Upper lobe of right lung (tissue), 1 donor: ENCODE results near the gene CDH4. TPM values are rescaled to one million over a fixed set of nuclear protein-coding genes. Genes with fewer than 3 reads are reported as not detected.

Source experiments
- ATAC-seq: fragments of 200-7000 bp; cut with Tn5 transposase; one replicate; pipeline ENCODE4 v1.9.1; 2020; ENCODE audit warnings: mild to moderate bottlenecking, moderate library complexity
- DNase-seq: peaks from one replicate; pipeline ENCODE4 v3.0.0-alpha.2; 2020
- H3K27ac ChIP-seq: fragments of 200-600 bp; one replicate; pipeline ENCODE4 v1.8.0; 2022
- H3K27me3 ChIP-seq: fragments of 200-600 bp; one replicate; pipeline ENCODE4 v1.8.0; 2022; ENCODE audit warnings: mild to moderate bottlenecking
- H3K36me3 ChIP-seq: fragments of 200-600 bp; one replicate; pipeline ENCODE4 v1.8.0; 2022
- H3K4me1 ChIP-seq: fragments of 200-600 bp; one replicate; pipeline ENCODE4 v1.8.0; 2022
- H3K4me3 ChIP-seq: fragments of 200-600 bp; one replicate; pipeline ENCODE4 v1.8.0; 2022; ENCODE audit warnings: mild to moderate bottlenecking
- H3K9me3 ChIP-seq: fragments of 200-600 bp; one replicate; pipeline ENCODE4 v1.8.0; 2022
- intact Hi-C: fragments of 100-400 bp; cut with DNase I; formaldehyde crosslinking; loops from one replicate; pipeline ENCODE4 v1.11.0; 2022
- total RNA-seq: library from RNA; stranded (reverse); fragmentation: NEBNext Ultra II Directional; extraction: Animal tissue kit (Norgen Biotek cat#: 25700); gene quantifications from one replicate; pipeline ENCODE4 v1.2.1, GENCODE V29; 2021
- TF ChIP-seq, protein P1 (sequence below): fragments of 200-600 bp; IDR thresholded peaks from one replicate; pipeline ENCODE4 v1.8.0; 2022; ENCODE audit warnings: antibody characterized with exemption
- donor health status: DM: no; HTN: yes; CAD: no; lungs with severe emphysema.

Gene CDH4
- total RNA-seq, 1 donor from 2014 or later: 0.23 TPM

DNA sequence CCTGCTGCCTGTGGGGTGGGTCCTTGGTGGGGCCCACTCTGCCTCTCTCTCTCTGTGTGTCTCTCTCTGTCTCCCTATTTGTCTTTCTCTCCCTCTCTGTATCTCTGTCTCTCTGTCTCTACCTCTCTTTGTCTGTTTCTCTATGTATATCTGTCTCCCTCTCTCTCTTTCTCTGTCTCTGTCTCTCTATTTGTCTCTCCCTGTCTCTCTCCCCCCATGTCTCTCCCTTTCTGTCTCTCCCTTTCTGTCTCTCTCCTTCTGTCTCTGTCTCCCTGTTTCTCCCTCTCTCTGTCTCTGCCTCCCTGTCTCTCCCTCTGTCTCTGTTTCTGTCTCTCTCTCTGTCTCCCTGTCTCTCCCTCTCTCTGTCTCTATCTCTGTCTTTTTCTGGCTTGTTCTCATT is 353.2 kb downstream of the CDH4 start:
- no peak overlapping the region for H3K27ac ChIP-seq
- H3K27me3 ChIP-seq: no peaks in the 10 kb centered on the region
- no peaks in the 10 kb centered on the region for H3K4me1 ChIP-seq
- no peaks in the 10 kb centered on the region for H3K36me3 ChIP-seq
- intact Hi-C loops: no loop called here
- H3K9me3 ChIP-seq: no peaks in the 10 kb centered on the region
- no peak overlapping the region for H3K4me3 ChIP-seq
- no peak for ATAC-seq
- TF ChIP-seq, protein P1, sequence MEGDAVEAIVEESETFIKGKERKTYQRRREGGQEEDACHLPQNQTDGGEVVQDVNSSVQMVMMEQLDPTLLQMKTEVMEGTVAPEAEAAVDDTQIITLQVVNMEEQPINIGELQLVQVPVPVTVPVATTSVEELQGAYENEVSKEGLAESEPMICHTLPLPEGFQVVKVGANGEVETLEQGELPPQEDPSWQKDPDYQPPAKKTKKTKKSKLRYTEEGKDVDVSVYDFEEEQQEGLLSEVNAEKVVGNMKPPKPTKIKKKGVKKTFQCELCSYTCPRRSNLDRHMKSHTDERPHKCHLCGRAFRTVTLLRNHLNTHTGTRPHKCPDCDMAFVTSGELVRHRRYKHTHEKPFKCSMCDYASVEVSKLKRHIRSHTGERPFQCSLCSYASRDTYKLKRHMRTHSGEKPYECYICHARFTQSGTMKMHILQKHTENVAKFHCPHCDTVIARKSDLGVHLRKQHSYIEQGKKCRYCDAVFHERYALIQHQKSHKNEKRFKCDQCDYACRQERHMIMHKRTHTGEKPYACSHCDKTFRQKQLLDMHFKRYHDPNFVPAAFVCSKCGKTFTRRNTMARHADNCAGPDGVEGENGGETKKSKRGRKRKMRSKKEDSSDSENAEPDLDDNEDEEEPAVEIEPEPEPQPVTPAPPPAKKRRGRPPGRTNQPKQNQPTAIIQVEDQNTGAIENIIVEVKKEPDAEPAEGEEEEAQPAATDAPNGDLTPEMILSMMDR: no peak
- no peak for DNase-seq

DNA sequence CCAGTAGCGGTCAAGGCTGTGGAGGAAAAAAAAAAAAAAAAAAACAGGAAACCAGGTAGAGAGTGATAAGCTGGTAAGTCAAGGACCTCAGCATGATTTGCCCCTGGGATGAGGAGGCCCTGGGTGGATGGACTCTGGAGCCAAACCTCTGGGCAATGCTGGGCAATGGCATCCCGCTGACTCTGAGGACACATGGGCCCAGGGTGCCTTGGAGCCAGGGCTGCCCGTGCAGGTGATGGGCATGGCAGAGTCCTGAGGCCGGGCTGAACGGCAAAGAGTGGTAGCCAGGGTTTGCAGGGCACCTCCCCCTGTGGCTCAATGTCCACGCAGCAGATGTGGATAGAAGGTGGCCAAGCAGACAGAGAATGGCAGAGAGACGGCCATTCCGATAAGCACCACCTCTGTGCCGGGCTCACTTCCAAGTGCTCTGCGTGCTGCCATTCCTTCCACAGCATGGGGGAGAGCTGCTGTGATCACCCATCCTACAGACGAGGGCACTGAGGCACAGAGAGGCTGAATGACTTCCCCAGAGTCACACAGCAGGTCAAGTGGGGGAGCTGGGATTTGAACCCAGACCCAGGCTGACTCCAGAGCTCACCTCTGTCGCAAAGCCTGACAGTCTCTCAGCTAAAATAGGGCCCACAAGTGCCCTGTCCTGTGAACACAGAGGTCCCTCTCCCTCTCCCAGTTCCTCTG is 353.9 kb downstream of the CDH4 start:
- Histone ChIP-seq H3K27me3 (no peaks in the 10 kb centered on the region), H3K36me3 (no peaks in the 10 kb centered on the region), H3K27ac (no peak overlapping the region), H3K4me3 (no peak overlapping the region), H3K4me1 (no peaks in the 10 kb centered on the region), H3K9me3 (no peaks in the 10 kb centered on the region)
- DNase-seq (no peak), ATAC-seq (no peak)
- TF ChIP-seq, protein P1: no peak
- intact Hi-C loops: no loop called here

DNA sequence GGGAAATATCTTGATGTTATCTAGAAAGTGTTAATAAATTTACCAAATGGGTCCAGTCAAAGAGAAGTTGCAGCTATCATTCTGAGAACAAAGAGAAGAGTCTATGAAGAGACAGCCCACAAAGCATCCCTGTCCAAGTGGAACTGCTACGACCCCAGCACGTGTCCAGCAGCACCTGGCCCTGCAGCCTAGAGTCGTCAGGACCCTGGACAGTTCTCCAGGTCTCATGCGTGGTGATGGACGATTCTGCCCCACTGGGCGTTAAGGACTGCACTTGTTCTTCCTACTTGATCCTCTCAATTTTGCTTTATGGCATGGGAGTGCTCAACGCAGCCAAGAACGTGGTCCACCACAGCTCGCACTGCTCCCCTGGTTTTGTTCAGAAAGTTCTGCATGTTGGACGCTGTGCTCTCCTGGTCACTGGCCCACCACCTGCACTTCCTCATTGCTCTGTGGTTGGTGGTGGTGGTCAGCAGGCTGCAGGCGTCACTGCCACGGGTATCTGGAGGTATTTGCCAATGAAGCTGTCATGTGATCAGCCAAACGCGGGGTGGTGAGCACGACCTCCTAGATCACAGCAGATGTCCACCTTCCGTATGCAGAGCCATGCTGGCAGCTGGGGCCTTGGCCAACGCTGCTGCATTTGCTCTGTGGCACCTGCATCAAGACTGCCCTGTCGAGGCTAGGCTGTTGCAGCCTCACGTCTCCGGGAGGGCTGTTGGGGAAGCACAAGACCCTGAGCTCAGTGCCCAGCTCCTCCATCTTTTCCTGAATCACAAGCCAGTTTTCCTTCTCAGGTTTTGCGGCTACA is 356.4 kb downstream of the CDH4 start:
- DNase-seq: no peak
- ATAC-seq: no peak

DNA sequence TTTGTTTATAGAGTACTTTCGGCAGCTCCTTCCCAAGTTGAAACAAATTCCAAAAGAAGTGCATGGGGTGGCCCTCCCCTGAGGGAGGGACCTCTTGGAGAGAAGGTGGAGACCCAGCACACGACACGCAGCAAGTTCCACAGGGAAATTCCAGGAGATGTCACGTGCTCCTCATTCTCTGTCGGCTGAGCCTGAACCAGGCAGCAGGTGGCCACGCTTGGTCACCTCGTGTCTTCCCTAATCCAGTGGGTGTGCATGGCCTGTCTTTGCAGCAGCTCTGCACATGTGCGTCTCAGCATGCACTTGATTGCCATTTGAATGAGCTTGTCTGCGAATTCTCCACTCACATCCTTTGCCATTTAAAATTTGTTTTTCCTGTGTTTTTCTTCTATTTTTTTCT is 357.4 kb downstream of the CDH4 start:
- TF ChIP-seq, protein P1: no peak

More for the DNA sequence above, 356.4 kb downstream of the CDH4 start:
- intact Hi-C loops: no loop called here
- Histone ChIP-seq H3K36me3 (no peaks in the 10 kb centered on the region), H3K27ac (no peak overlapping the region), H3K4me3 (no peak overlapping the region), H3K4me1 (no peaks in the 10 kb centered on the region), H3K27me3 (peaks cover 4% of the 10 kb centered on the region), H3K9me3 (no peaks in the 10 kb centered on the region)
- TF ChIP-seq, protein P1: no peak

DNA sequence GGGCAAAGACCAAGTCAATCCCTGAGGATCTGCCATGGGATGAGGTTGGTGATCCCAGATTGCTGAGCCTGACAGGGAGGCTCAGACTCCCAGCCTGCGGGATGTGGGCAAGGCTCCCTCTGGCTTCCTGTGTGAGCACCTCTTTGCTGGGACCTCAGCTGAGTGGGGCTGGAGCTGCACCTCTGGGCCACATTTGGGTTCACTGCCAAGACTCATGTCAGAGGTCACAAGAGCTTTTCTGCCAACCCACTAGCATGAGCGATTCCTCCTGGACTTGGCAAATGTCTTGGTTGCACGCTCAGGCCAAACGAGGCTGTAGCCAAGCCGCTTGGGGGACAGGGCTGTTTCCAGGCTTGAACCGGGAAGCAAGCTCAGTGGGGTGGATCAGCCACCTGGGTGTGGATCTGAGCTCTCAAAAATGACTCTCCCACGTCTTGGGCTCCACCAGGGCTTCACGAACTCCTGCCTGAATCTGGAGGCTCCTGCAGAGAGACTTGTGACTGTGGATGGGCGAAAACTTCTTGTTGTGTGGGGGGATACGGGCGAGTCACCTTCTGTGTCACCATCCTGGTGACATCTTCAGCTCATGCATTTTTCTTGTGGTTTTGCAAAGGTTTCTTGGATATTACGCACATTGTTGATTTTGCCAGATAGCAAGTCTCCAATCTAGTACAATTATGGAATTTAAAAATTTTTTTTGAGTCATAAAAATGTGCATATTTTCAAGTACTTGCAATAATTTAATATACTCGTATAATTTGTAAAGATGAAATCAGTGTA is 359.5 kb downstream of the CDH4 start:
- no peak overlapping the region for H3K27ac ChIP-seq
- intact Hi-C loops: no loop called here
- TF ChIP-seq, protein P1: no peak
- H3K4me3 ChIP-seq: no peak overlapping the region
- no peaks in the 10 kb centered on the region for H3K4me1 ChIP-seq
- DNase-seq: no peak
- no peak for ATAC-seq
- H3K36me3 ChIP-seq: no peaks in the 10 kb centered on the region
- no peaks in the 10 kb centered on the region for H3K9me3 ChIP-seq
- peaks cover 4% of the 10 kb centered on the region for H3K27me3 ChIP-seq

More for the DNA sequence above, 357.4 kb downstream of the CDH4 start:
- H3K36me3 ChIP-seq: no peaks in the 10 kb centered on the region
- DNase-seq (no peak), ATAC-seq (no peak)
- H3K4me1 ChIP-seq: no peaks in the 10 kb centered on the region
- H3K27ac ChIP-seq: no peak overlapping the region
- peaks cover 4% of the 10 kb centered on the region for H3K27me3 ChIP-seq
- no peaks in the 10 kb centered on the region for H3K9me3 ChIP-seq
- no peak overlapping the region for H3K4me3 ChIP-seq
- intact Hi-C loops: no loop called here
